Measurements from ENCODE around the gene PER2. TPM values are rescaled to one million over a fixed set of nuclear protein-coding genes. Genes with fewer than 3 reads are reported as not detected.

PER2 gene
- total RNA-seq, 1 experiment from 2014 or later, result 3.6 TPM

DNA sequence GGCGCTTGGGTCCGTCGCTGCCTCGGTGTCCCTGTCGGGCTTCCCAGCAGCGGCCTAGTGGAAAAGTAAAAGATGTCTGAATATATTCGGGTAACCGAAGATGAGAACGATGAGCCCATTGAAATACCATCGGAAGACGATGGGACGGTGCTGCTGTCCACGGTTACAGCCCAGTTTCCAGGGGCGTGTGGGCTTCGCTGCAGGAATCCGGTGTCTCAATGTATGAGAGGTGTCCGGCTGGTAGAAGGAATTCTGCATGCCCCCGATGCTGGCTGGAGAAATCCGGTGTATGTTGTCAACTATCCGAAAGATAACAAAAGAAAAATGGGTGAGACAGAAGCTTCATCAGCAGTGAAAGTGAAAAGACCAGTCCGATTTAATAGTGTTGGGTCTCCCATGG, 56.6 kb downstream of the PER2 start:
- H3K4me3 ChIP-seq (ENCODE audit: insufficient read depth, low read depth, low read length), result no peak overlapping the region

DNA sequence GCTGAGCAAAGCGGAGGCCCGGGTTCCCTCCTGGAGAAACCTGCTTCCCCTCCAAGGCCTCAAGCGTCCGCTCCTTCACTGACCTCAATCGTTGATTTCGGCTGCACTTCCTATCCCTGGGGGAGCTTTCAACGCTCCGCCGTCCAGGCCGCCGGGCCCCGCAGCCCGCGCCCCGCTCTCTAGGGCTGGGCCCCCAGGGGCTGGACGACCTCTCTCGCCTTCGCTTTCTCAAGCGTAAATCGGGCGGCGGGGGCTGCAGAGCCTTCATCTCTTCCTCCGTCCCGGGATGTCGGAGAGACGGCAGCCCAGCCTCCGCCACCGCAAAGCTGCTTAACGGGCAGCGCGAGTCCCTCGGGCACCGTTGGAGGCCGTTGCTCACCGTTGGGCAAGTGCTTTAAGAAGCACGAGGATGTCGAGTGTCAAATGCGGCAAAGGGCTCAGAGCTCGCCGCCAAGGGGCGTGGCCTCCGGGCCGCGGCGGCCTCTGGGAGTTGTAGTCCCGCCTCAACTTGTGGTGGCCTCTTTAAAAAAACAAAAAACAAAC, 57.1 kb downstream of the PER2 start:
- Histone ChIP-seq H3K4me3 (ENCODE audit: insufficient read depth, low read depth, low read length) (peak overlapping the region; percentile 53), H3K27me3 (ENCODE audit: control insufficient read depth, insufficient read depth, low read length) (peaks cover 42% of the 10 kb centered on the region), H3K36me3 (replicated peaks; ENCODE audit: control insufficient read depth, insufficient read depth, low read length) (no peaks in the 10 kb centered on the region)
- DNase-seq, result peak; percentile 96

More for the DNA sequence above, 56.6 kb downstream of the PER2 start:
- peak; percentile 23 for DNase-seq
- Histone ChIP-seq H3K27me3 (ENCODE audit: control insufficient read depth, insufficient read depth, low read length) (peaks cover 47% of the 10 kb centered on the region), H3K36me3 (replicated peaks; ENCODE audit: control insufficient read depth, insufficient read depth, low read length) (no peaks in the 10 kb centered on the region)

DNA sequence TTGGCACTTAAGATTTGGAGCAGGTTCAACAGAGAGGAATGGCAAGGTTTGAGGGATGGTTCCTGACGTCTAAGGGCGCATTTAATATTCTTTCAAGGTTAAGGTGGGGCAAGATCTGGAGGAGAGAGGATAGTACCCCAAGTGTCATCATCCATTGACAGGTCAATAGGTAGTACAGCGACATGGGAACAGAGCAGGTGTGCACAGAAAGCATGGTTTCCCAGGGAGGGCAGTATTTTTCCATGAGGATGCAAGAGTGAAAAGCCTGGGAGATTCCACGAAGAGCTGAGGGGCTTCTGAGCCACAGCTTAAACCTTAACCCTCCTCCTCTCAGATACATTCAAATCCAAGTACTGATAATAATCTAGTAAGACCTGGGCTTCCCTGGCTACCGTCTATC, 57.7 kb downstream of the PER2 start:
- peak overlapping the region; percentile 53; the same call in 1 of the 2 replicates for H3K4me3 ChIP-seq (ENCODE audit: insufficient read depth, low read depth, low read length)
- no peaks in the 10 kb centered on the region for H3K36me3 ChIP-seq (replicated peaks; ENCODE audit: control insufficient read depth, insufficient read depth, low read length)
- H3K27me3 ChIP-seq (ENCODE audit: control insufficient read depth, insufficient read depth, low read length), result peaks cover 36% of the 10 kb centered on the region
- no peak for DNase-seq

- no peaks in the 10 kb centered on the region for H3K36me3 ChIP-seq (replicated peaks; ENCODE audit: control insufficient read depth, insufficient read depth, low read length)
- DNase-seq, result no peak
- H3K4me3 ChIP-seq (ENCODE audit: insufficient read depth, low read depth, low read length), result no peak overlapping the region
- peaks cover 29% of the 10 kb centered on the region for H3K27me3 ChIP-seq (ENCODE audit: control insufficient read depth, insufficient read depth, low read length)
Observed at GRCh38 chr2:238228700-238229099, 59.7 kb downstream of the PER2 start.

DNA sequence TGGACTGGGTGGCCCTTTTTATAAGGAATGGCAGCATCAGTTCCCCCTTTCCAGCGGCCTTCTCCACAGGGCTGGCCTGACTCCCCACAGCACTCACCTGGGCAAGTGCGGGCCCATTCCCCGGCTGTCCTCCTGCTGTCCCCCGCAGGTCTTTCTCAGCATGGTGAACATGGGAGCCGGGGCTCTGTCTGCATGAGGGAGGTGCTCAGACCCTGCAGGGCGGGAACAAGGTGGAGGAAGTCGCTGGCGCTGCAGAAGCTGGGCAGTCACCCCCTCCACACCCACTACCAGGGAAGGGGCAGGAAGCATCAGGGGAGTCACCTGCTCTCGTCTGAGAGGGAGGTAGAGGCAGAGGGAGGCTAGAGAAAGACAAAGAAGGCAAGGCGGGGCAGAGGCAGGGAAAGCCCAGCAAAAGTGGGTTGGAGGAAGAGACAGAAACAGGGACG, 60.8 kb downstream of the PER2 start:
- H3K36me3 ChIP-seq (replicated peaks; ENCODE audit: control insufficient read depth, insufficient read depth, low read length), result no peaks in the 10 kb centered on the region
- peaks cover 29% of the 10 kb centered on the region for H3K27me3 ChIP-seq (ENCODE audit: control insufficient read depth, insufficient read depth, low read length)
- peak; percentile 69 for DNase-seq
- no peak overlapping the region for H3K4me3 ChIP-seq (ENCODE audit: insufficient read depth, low read depth, low read length)

DNA sequence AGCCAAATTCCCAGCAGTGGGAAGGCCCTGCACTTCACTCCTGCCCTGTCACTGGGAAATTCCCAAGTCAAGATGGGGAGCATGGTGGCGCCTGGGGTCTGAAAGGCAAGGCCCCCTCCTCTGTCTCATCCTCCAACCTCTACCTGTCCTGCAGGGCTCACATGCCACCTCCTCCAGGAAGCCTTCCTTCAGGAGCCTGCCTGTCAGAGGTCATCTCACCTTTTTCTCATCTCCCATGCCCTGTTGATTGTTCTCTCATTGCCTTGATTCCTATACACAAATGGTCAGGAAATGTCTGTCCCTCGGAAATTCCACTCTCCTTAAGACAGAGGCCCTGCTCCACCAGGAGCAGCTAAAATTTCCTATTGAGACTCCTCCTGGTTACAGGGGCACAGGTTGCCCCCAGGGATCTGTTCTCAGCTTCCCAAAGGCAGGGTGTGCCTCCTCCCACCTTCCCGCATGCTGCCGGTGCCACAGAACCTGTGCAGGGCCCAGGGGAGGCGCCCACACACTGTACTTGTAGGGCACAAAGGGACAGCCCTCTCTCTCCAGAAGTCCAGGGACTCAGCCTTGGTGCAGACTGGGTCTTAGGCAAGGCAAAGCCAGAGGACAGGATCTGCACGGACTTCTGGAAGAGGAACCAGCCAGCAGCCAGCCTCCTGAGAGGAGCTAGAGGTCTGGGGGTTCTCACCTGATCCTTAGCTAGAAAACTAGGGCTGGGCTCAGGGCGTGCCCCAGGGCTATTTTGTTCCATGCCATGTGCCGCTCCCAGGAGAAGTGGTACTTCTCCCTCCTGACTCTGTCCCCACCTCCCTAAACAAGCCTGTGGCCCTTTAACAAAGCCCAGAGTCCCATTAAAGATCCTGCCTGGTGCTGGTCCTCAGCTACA, 61.5 kb downstream of the PER2 start:
- H3K27me3 ChIP-seq (ENCODE audit: control insufficient read depth, insufficient read depth, low read length), result peaks cover 26% of the 10 kb centered on the region
- H3K36me3 ChIP-seq (replicated peaks; ENCODE audit: control insufficient read depth, insufficient read depth, low read length), result no peaks in the 10 kb centered on the region
- no peak overlapping the region for H3K4me3 ChIP-seq (ENCODE audit: insufficient read depth, low read depth, low read length)
- DNase-seq, result no peak

DNA sequence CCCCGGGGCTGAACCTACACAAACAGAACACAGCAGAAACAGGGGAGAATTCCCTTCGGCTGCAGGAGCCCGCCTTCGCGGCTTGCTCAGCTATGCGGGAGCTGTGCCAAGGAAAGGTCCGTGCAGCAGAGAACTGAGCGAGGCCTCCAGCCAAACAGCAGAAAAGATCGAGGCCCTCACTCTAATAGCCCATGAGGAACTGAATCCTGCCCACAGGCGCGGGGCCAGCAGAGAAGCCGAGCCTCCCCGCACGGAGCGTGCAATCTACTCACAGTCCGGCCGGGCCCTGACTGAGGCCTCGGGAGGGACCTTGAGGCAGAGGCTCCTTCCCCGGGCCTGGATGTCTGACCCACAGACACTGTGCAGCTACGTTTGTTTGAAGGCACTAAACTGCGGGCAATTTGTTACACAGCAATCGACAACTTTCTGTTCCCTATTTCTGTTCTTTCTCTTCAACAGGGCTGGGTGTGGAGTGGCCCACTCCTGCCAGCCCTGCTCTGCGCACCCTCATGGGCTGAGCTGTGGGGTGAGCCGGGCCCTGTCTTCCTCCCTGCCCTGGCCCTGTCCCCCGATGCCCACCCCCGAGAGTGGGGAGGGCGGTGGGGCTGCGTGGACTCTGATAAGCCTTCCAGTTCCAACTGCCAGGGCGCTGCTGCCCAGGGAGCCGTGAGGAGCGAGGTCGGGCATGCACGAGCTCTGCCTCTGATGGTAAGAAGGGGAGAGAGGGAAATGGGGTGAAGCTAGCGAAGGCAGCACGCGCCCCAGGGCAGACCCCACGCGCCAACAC, 62.3 kb downstream of the PER2 start:
- Histone ChIP-seq H3K27me3 (ENCODE audit: control insufficient read depth, insufficient read depth, low read length) (peaks cover 22% of the 10 kb centered on the region), H3K4me3 (ENCODE audit: insufficient read depth, low read depth, low read length) (no peak overlapping the region), H3K36me3 (replicated peaks; ENCODE audit: control insufficient read depth, insufficient read depth, low read length) (no peaks in the 10 kb centered on the region)
- peak; percentile 39 for DNase-seq

GRCh38 chr2:238225121-238225520, 63.3 kb downstream of the PER2 start:
- Histone ChIP-seq H3K27me3 (ENCODE audit: control insufficient read depth, insufficient read depth, low read length) (peaks cover 12% of the 10 kb centered on the region), H3K4me3 (ENCODE audit: insufficient read depth, low read depth, low read length) (no peak overlapping the region), H3K36me3 (replicated peaks; ENCODE audit: control insufficient read depth, insufficient read depth, low read length) (no peaks in the 10 kb centered on the region)
- DNase-seq, result peak; percentile 48

DNA sequence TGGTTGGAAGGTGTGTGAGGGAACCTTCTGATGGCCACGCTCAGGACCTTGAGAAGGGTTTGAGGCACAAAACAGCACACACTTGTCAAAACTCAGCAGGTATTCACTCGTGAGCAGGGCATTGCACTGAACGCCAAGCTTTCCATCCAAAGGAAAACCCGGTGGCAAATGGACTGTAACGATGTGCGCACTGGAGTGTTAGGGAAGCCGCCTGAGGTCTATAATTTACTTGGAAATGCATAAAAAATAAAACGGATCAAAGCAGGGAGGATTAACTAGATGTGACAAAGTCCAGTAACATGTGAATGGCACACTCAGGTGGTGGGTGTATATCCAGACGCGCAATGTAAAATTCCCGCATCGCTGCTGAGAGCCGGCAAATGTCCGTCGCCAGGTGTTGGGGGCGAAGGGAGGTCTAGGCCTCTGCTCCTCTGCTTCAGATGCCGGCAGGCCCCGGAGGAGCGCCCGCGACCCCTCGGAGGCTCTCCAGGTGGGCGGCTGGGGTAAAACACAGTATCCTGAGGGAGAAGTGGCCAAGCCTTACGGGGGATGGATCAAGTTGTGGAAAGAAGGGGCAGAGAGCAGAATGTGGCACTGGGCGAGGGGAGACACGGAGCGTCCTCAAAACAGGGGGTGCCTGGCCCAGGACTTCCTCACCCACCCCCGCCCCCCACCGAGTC, 63.9 kb downstream of the PER2 start:
- Histone ChIP-seq H3K4me3 (ENCODE audit: insufficient read depth, low read depth, low read length) (no peak overlapping the region), H3K36me3 (replicated peaks; ENCODE audit: control insufficient read depth, insufficient read depth, low read length) (no peaks in the 10 kb centered on the region), H3K27me3 (ENCODE audit: control insufficient read depth, insufficient read depth, low read length) (peaks cover 7% of the 10 kb centered on the region)
- DNase-seq, result peak; percentile 41

- Histone ChIP-seq H3K27me3 (ENCODE audit: control insufficient read depth, insufficient read depth, low read length) (no peaks in the 10 kb centered on the region), H3K4me3 (ENCODE audit: insufficient read depth, low read depth, low read length) (no peak overlapping the region), H3K36me3 (replicated peaks; ENCODE audit: control insufficient read depth, insufficient read depth, low read length) (no peaks in the 10 kb centered on the region)
- peak; percentile 60 for DNase-seq
Observed at GRCh38 chr2:238220892-238221521, 67.4 kb downstream of the PER2 start.

DNA sequence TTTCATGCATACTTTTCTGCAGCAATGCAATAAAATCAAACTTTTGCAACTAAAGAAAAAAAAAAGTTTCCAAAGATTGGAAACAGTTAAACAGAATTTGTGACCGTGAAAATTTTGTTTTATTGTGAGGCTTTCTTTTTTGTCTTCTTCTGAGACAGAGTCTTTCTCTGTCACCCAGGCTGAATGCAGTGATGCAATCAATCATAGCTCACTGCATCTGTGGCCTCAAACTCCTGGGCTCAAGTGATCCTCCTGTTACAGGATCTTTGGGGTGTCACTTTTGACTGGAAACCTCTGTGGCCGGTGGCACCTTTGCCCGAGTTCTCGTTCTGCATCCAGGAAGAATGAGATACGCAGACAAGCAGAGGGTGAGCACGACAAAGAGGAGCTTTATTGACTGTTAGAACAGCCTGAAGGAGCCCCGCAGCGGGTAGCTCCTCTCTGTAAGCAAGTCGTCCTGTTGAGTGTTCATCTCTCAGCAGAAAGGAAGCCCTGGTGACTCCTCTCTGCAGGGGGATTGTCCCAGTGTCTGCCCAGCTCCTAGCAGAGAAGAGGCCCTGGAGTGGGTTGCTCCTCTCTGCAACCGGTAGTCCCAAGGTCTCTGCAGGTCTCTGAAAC, 68.0 kb downstream of the PER2 start:
- Histone ChIP-seq H3K27me3 (ENCODE audit: control insufficient read depth, insufficient read depth, low read length) (no peaks in the 10 kb centered on the region), H3K36me3 (replicated peaks; ENCODE audit: control insufficient read depth, insufficient read depth, low read length) (no peaks in the 10 kb centered on the region), H3K4me3 (ENCODE audit: insufficient read depth, low read depth, low read length) (no peak overlapping the region)
- no peak for DNase-seq

DNA sequence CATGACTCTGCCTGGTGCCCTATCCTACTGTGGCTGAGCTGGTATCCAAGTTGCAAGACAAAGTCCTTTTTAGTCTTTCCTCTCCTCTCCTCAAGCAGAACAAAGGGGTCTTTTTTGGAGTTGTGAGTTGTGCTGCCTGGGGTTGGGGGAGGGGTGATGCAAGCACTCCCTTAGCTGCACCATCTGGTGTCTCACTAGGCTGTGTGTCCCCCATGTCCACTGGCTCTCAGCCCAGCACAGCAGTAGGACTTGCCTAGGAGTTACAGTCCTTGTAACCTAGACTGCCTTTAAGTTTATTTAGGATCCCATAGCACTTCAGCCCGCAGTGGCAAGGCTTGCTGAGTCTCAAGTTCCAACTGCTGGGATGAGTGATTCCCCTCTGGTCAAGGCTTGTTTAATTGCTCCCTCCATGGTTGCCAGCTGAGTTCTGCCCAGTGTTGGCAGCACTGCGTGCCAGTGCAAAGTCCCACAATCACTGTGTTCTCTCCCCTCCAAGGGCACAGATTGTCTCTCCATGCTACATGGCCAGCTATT, 71.7 kb downstream of the PER2 start:
- no peak for DNase-seq
- H3K36me3 ChIP-seq (replicated peaks; ENCODE audit: control insufficient read depth, insufficient read depth, low read length), result no peaks in the 10 kb centered on the region
- H3K27me3 ChIP-seq (ENCODE audit: control insufficient read depth, insufficient read depth, low read length), result no peaks in the 10 kb centered on the region

GRCh38 chr2:238207006-238207405, 81.4 kb downstream of the PER2 start:
- no peak for DNase-seq
- Histone ChIP-seq H3K4me3 (ENCODE audit: insufficient read depth, low read depth, low read length) (no peak overlapping the region), H3K27me3 (ENCODE audit: control insufficient read depth, insufficient read depth, low read length) (peaks cover 2% of the 10 kb centered on the region; the same call in 1 of the 2 replicates), H3K36me3 (replicated peaks; ENCODE audit: control insufficient read depth, insufficient read depth, low read length) (no peaks in the 10 kb centered on the region)

More for the DNA sequence above, 71.7 kb downstream of the PER2 start:
- H3K4me3 ChIP-seq (ENCODE audit: insufficient read depth, low read depth, low read length), result no peak overlapping the region
